Caco-2 (cell line): ENCODE results near the gene FRYL. TPM values are rescaled to one million over a fixed set of nuclear protein-coding genes. Genes with fewer than 3 reads are reported as not detected.

Experiments used
- BruUV-seq: library from RNA; stranded (reverse); fragments of 400-500 nt; replicated peaks from 2 replicates; lab custom pipeline; 2021; lab: Mats Ljungman, UMichigan
- CTCF ChIA-PET: fragments of 300-600 bp; sonication (Branson Sonifier 250); formaldehyde crosslinking; loops from one replicate; lab custom pipeline; 2022; ENCODE audit warnings: antibody characterized with exemption; lab: Charles Lee
- POLR2A ChIA-PET: fragments of 300-600 bp; sonication (Branson Sonifier 250); formaldehyde crosslinking; loops from one replicate; lab custom pipeline; 2022; ENCODE audit warnings: antibody characterized with exemption; lab: Charles Lee
- DNase-seq, 2 experiments: peaks; one replicate each; pipeline versions ENCODE4 v3.0.0 to v3.0.0-alpha.2; 2020 to 2022
- H3K27me3 ChIP-seq: replicated peaks from 2 replicates; pipeline ENCODE4 v1.6.0; 2011; ENCODE audit warnings: low read length; ENCODE audit not compliant: control insufficient read depth, insufficient read depth
- H3K36me3 ChIP-seq: 2 replicates; pipeline ENCODE4 v1.5.1; 2011; ENCODE audit warnings: low read length; ENCODE audit not compliant: control insufficient read depth, insufficient read depth
- H3K4me1 ChIP-seq: fragments of 250-450 bp; sonication (Bioruptor Pico); 2 replicates; pipeline ENCODE4 v1.5.1; 2020; ENCODE audit warnings: mild to moderate bottlenecking
- H3K4me3 ChIP-seq: 2 replicates; pipeline ENCODE4 v1.5.1; 2011; ENCODE audit warnings: low read depth, mild to moderate bottlenecking, control low read depth, low read length
- H3K9me3 ChIP-seq: fragments of 250-450 bp; sonication (Bioruptor Pico); 2 replicates; pipeline ENCODE4 v1.5.1; 2020; ENCODE audit warnings: mild to moderate bottlenecking, moderate library complexity
- H3K27ac Mint-ChIP-seq: one replicate; pipeline ENCODE4 v1.8.0; 2022; ENCODE audit warnings: mixed read lengths; ENCODE audit not compliant: unreplicated experiment
- H3K27me3 Mint-ChIP-seq: one replicate; pipeline ENCODE4 v1.8.0; 2022; ENCODE audit warnings: mixed read lengths; ENCODE audit not compliant: insufficient read depth, unreplicated experiment
- H3K36me3 Mint-ChIP-seq: one replicate; pipeline ENCODE4 v1.8.0; 2022; ENCODE audit warnings: mild to moderate bottlenecking, mixed read lengths; ENCODE audit not compliant: insufficient read depth, unreplicated experiment
- H3K4me1 Mint-ChIP-seq: one replicate; pipeline ENCODE4 v1.8.0; 2022; ENCODE audit warnings: low read depth, mixed read lengths; ENCODE audit not compliant: unreplicated experiment
- H3K4me3 Mint-ChIP-seq: one replicate; pipeline ENCODE4 v1.8.0; 2022; ENCODE audit warnings: mild to moderate bottlenecking, moderate library complexity, mixed read lengths; ENCODE audit not compliant: unreplicated experiment
- H3K9me3 Mint-ChIP-seq: one replicate; pipeline ENCODE4 v1.8.0; 2022; ENCODE audit warnings: mixed read lengths; ENCODE audit not compliant: unreplicated experiment
- CTCF ChIP-seq, 2 experiments: fragments of 200-600 bp in 1 of 2; IDR thresholded peaks; 1 replicate in 1 of 2; 2 replicates in 1 of 2; pipeline versions ENCODE4 v1.5.1 to v1.8.0; 2011 to 2022; ENCODE audit warnings: antibody characterized with exemption in 1 of 2, control low read depth in 1 of 2, inconsistent platforms in 1 of 2, low read depth in 1 of 2, low read length in 1 of 2, mild to moderate bottlenecking in 1 of 2, moderate library complexity in 1 of 2; ENCODE audit not compliant: insufficient read depth in 1 of 2, severe bottlenecking in 1 of 2, unreplicated experiment in 1 of 2
- intact Hi-C: fragments of 100-400 bp; cut with micrococcal nuclease; formaldehyde crosslinking; loops from one replicate; pipeline ENCODE4 v1.10.0; 2022; ENCODE audit not compliant: unreplicated experiment
- total RNA-seq: library from RNA; stranded (reverse); gene quantifications from 2 replicates; pipeline ENCODE4 v1.2.3, GENCODE V29; 2022

The FRYL gene
- total RNA-seq, 1 experiment from 2014 or later, result 27.4 TPM

GRCh38 chr4:48796191-48796926 is 16.3 kb upstream of the FRYL start:
- Histone ChIP-seq H3K4me1 (no peaks in the 10 kb centered on the region), H3K9me3 (no peaks in the 10 kb centered on the region), H3K36me3 (no peaks in the 10 kb centered on the region), H3K27me3 (no peaks in the 10 kb centered on the region), H3K4me3 (no peak overlapping the region)
- no peak for DNase-seq
- POLR2A ChIA-PET, result no interaction called here
- no TSS peak for BruUV-seq
- TF ChIP-seq CTCF (IDR thresholded peaks at IDR 0.05; ENCODE audit: insufficient read depth in 1 of 2, low read depth in 1 of 2, low read length in 1 of 2, severe bottlenecking in 1 of 2, unreplicated experiment in 1 of 2), result no peak
- Mint-ChIP-seq H3K4me1 (no peaks in the 10 kb centered on the region), H3K36me3 (no peaks in the 10 kb centered on the region), H3K9me3 (no peaks in the 10 kb centered on the region), H3K27me3 (no peaks in the 10 kb centered on the region), H3K4me3 (no peak overlapping the region), H3K27ac (no peak overlapping the region)
- intact Hi-C loops, result no loop called here
- CTCF ChIA-PET, result no interaction called here

- no peaks in the 10 kb centered on the region for H3K9me3 ChIP-seq
- Mint-ChIP-seq H3K36me3 (no peaks in the 10 kb centered on the region), H3K4me1 (no peaks in the 10 kb centered on the region), H3K27me3 (no peaks in the 10 kb centered on the region), H3K4me3 (no peak overlapping the region), H3K27ac (no peak overlapping the region), H3K9me3 (no peaks in the 10 kb centered on the region)
- BruUV-seq, result no TSS peak
- TF ChIP-seq CTCF (IDR thresholded peaks at IDR 0.05; ENCODE audit: insufficient read depth in 1 of 2, low read depth in 1 of 2, low read length in 1 of 2, severe bottlenecking in 1 of 2, unreplicated experiment in 1 of 2), result no peak
- ChIA-PET POLR2A (no interaction called here), CTCF (no interaction called here)
- no peak for DNase-seq
- no peaks in the 10 kb centered on the region for H3K4me1 ChIP-seq
- H3K27me3 ChIP-seq, result no peaks in the 10 kb centered on the region
- H3K4me3 ChIP-seq, result no peak overlapping the region
- H3K36me3 ChIP-seq, result no peaks in the 10 kb centered on the region
- intact Hi-C loops, result no loop called here
These were observed 15.0 kb upstream of the FRYL start for GRCh38 chr4:48795108-48795507.

- no TSS peak for BruUV-seq
- no peaks in the 10 kb centered on the region for H3K36me3 Mint-ChIP-seq
- no peaks in the 10 kb centered on the region for H3K4me1 Mint-ChIP-seq
- H3K27me3 ChIP-seq, result no peaks in the 10 kb centered on the region
- no peak overlapping the region for H3K4me3 ChIP-seq
- no peak for DNase-seq
- intact Hi-C loops, result no loop called here
- H3K27ac Mint-ChIP-seq, result no peak overlapping the region
- no peaks in the 10 kb centered on the region for H3K4me1 ChIP-seq
- H3K9me3 ChIP-seq, result no peaks in the 10 kb centered on the region
- no peak overlapping the region for H3K4me3 Mint-ChIP-seq
- POLR2A ChIA-PET, result interaction anchor here (0.6 kb wide), 1 partner anchor 12 kb away, joined by 7 read pairs; no protein-coding TSS in a partner anchor
- no peaks in the 10 kb centered on the region for H3K27me3 Mint-ChIP-seq
- H3K36me3 ChIP-seq, result no peaks in the 10 kb centered on the region
- no peak for TF ChIP-seq CTCF (IDR thresholded peaks at IDR 0.05; ENCODE audit: insufficient read depth in 1 of 2, low read depth in 1 of 2, low read length in 1 of 2, severe bottlenecking in 1 of 2, unreplicated experiment in 1 of 2)
- no peaks in the 10 kb centered on the region for H3K9me3 Mint-ChIP-seq
- CTCF ChIA-PET, result no interaction called here
These were observed 12.4 kb upstream of the FRYL start for GRCh38 chr4:48792348-48793006.
